ENCODE measurements around the gene PRF1.
"Not testable (repeated sequence)": the region's sequence is repeated elsewhere in the genome, so short reads cannot be mapped to it uniquely, and the experiment has no call there.

PRF1 gene

DNA sequence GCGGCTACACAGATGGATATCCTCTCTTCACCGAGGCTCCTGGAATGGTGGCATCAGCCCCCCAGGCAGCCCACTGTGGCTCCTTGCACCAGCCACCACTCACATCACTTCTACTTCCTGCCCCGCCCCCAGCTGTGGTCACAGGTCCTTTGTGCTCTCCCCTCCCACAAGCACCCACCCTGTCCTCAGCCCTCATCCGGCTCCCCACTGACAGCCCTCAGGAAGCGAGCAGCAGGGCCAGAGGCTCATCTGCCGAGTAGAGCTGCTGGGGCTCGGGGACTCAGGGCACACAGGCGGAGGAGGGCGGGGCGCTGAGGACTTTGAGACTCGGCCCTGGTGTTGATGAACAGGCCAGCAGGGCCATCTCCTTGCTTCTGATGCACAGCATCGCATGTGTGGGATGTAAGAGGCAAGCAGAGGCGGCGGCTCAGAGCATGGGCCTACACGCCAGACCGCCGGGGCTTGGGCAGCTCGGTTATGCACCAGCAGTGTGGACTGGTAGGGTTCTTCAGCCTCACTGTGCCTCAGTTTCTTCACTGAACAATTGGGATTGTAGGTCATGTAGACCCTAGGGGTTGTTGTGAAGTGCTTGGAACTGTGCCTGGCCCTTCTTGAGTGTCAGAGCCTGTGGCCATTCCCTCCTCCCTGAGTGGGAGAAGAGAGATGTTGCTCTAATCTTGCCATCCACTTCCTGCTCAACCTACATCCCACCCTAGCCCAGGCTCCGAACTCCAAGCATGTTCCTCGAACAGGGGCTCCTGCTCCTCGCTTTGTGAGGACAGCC lies at the start of gene PRF1:
PRF1 (minus strand) TSS at position 77 of the 784 bp plus-strand sequence. CDS start 1,839 bp downstream, outside the sequence.
- TF ChIP-seq, protein P1, sequence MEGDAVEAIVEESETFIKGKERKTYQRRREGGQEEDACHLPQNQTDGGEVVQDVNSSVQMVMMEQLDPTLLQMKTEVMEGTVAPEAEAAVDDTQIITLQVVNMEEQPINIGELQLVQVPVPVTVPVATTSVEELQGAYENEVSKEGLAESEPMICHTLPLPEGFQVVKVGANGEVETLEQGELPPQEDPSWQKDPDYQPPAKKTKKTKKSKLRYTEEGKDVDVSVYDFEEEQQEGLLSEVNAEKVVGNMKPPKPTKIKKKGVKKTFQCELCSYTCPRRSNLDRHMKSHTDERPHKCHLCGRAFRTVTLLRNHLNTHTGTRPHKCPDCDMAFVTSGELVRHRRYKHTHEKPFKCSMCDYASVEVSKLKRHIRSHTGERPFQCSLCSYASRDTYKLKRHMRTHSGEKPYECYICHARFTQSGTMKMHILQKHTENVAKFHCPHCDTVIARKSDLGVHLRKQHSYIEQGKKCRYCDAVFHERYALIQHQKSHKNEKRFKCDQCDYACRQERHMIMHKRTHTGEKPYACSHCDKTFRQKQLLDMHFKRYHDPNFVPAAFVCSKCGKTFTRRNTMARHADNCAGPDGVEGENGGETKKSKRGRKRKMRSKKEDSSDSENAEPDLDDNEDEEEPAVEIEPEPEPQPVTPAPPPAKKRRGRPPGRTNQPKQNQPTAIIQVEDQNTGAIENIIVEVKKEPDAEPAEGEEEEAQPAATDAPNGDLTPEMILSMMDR (IDR thresholded peaks at IDR 0.05; ENCODE audit: low read depth, low read length) = no peak
- no peak within 1 kb of the TSS for H3K4me3 ChIP-seq (ENCODE audit: low read depth, low read length)

DNA sequence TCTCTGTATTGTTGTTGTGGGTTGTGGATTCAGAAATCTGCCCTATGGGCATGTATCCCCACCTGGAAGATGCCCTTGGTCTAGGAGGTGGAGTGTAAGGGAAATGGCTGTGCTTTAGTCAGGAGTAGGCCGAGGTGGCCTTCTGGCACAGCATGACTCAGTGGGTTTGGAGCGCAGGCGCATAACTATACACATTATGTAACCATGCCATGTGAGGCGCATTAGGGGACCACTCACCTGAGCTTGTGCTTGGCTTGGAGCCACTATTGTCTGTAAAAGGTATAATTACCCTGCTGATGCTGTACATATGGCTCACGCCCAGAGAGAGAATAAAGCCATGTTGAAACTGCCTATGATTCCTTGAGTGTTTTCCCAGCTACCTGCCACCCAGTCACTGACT lies 49.1 kb upstream of the PRF1 start:
- no peak overlapping the region for H3K4me3 ChIP-seq (ENCODE audit: low read depth, low read length)
- TF ChIP-seq, protein P1 (IDR thresholded peaks at IDR 0.05; ENCODE audit: low read depth, low read length) = no peak

DNA sequence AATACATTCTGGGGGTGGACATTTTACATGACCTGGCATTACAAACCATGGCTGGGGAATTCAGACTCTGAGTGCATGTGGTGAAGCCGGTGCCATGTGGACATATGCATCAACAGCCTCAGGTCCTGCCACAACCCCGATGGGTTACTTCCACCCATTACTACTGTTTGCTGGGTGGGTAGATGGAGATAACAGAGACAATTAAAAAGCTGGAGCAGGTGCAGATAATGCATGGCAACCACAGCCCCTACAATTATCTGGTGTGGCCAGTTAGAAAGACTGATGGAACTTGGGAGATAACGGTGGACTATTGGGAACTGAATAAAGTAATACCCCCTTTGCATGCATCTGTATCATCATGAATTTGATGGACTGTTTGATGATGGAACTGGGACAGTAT lies 48.2 kb upstream of the PRF1 start:
- TF ChIP-seq, protein P1 (IDR thresholded peaks at IDR 0.05; ENCODE audit: low read depth, low read length) = no peak
- H3K4me3 ChIP-seq (ENCODE audit: low read depth, low read length) = no peak overlapping the region

DNA sequence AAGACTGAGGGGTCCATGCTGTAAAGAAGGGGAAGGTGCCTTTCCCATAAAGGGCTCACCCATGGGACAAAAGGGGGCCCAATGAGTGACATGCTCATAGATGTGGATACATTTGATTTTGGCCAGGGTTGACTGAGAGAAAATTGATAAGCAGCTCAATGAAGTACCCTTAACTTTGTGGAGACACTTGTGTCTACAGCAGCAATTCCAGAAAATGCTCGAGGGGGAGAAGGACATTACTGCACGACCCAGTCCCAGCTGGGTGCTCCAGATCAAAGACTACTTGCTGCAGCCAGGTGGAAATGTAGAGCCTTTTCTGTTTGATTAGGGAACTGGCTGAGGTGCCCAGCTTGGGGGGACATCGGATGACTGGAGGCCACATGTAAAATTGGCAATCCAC lies 47.6 kb upstream of the PRF1 start:
- H3K4me3 ChIP-seq (ENCODE audit: low read depth, low read length) = no peak overlapping the region
- TF ChIP-seq, protein P1 (IDR thresholded peaks at IDR 0.05; ENCODE audit: low read depth, low read length) = no peak

DNA sequence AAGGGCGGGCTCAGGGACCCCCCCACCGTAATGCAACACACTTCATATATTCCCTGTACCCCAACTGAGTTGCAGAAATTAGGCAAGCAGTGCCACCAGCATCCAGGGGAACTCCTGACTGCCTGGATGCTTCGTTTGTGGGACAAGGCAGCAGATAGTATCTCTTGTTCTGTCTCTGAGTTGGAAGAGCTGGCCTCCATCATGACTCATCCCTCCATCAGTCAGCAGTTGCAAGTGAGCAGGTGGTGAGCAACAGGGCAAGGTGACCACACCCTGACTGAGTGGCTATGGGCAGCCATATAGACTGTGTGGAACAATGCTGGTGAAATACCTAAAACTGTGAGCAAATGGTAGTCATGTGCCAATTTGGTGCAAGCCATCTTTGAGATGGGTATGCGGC lies 47.0 kb upstream of the PRF1 start:
- TF ChIP-seq, protein P1 (IDR thresholded peaks at IDR 0.05; ENCODE audit: low read depth, low read length) = no peak
- no peak overlapping the region for H3K4me3 ChIP-seq (ENCODE audit: low read depth, low read length)

DNA sequence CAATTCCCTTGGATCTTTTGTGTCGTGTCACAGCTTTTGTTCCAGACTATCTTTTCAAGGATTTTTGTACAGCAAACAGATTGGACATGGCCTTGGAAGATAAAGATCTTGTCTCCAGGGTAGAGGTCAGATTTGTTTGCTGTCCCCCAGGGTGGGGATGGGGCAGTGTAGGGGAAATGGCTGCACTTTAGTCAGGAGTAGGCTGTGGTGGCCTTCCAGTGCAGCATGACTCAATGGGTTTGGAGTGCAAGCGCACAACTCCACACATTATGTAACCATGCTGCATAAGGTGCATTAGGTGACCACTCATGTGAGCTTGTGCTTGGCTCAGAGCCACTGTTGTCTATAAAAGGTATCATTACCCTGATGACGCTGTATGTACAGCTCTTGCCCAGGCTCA lies 45.9 kb upstream of the PRF1 start:
- TF ChIP-seq, protein P1 (IDR thresholded peaks at IDR 0.05; ENCODE audit: low read depth, low read length) = no peak
- no peak overlapping the region for H3K4me3 ChIP-seq (ENCODE audit: low read depth, low read length)

DNA sequence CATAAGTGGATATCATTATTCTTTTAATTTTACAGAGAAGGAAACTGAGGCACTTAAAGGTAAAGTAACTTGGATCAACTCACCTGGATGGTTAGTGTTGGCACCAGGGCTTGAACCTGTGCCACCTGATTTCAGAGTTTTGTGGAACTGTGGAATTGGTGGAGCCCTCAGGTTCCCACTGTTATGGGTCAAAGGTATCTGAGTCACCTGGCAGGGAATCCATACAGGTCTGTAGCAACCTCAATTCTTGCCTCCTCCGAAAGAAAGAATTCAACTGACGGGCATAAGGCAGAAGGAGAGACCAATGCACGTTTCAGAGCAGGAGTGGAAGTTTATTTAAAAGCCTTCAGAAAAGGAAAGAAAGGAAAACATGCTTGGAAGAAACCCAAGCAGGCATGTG lies 44.5 kb upstream of the PRF1 start:
- H3K4me3 ChIP-seq (ENCODE audit: low read depth, low read length) = no peak overlapping the region
- TF ChIP-seq, protein P1 (IDR thresholded peaks at IDR 0.05; ENCODE audit: low read depth, low read length) = no peak

DNA sequence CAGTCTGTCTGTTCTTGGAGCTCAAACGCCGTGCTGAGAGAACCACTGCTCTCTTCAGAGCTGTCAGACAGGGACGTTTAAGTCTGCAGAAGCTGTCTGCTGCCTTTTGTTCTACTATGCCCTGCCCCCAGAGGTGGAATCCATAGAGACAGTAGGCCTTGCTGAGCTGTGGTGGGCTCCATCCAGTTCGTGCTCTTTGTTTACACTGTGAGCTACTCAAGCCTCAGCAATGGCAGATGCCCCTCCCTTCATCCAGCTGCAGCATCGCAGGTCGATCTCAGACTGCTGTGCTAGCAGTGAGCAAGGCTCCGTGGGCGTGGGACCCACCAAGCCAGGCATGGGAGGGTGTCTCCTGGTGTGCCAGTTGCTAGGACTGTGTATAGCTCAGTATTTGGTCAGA lies 42.4 kb upstream of the PRF1 start:
- not testable (repeated sequence) for H3K4me3 ChIP-seq (ENCODE audit: low read depth, low read length)

DNA sequence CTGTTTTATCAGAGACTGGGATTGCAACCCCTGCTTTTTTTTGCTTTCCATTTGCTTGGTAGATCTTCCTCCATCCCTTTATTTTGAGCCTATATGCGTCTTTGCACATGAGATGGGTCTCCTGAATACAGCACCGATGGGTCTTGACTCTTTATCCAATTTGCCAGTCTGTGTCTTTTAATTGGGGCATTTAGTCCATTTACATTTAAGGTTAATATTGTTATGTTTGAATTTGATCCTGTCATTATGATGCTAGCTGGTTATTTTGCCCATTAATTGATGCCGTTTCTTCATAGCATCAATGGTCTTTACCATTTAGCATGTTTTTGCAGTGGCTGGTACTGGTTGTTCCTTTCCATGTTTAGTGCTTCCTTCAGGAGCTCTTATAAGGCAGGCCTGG lies 40.7 kb upstream of the PRF1 start:
- not testable (repeated sequence) for H3K4me3 ChIP-seq (ENCODE audit: low read depth, low read length)

DNA sequence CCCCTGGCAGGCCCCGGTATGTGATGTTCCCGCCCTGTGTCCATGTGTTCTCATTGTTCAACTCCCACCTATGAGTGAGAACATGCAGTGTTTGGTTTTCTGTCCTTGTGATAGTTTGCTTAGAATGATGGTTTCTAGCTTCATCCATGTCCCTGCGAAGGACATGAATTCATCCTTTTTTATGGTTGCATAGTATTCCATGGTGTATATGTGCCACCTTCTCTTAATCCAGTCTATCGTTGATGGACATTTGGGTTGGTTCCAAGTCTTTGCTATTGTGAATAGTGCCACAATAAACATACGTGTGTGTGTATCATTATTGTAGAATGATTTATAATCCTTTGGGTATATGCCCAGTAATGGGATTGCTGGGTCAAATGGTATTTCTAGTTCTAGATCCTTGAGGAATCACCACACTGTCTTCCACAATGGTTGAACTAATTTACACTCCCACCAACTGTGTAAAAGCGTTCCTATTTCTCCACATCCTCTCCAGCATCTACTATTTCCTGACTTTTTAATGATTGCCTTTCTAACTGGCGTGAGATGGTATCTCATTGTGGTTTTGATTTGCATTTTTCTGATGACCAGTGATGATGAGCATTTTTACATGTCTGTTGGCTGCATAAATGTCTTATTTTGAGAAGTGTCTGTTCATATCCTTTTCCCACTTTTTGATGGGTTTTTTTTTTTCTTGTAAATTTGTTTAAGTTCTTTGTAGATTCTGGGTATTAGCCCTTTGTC lies 37.3 kb upstream of the PRF1 start:
- not testable (repeated sequence) for H3K4me3 ChIP-seq (ENCODE audit: low read depth, low read length)

DNA sequence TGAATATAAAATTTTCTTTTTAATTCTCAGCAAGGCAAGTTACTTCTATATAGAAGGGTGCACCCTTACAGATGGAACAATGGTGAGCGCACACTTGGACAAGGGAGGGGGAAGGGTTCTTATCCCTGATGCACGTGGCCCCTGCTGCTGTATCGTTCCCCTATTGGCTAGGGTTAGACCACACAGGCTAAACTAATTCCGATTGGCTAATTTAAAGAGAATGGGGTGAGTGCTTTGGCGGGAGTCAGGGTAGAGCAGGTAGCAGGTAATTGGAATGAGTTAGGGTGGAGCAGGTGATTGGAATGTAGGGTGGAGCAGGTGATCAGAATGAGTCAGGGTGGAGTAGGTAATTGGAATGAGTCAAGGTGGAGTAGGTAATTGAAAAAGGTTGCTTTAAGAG lies 32.0 kb upstream of the PRF1 start:
- not testable (repeated sequence) for H3K4me3 ChIP-seq (ENCODE audit: low read depth, low read length)
